Measurements from ENCODE around the gene PCYOX1L. TPM values are rescaled to one million over a fixed set of nuclear protein-coding genes. Genes with fewer than 3 reads are reported as not detected.

The PCYOX1L gene
- total and polyA plus RNA-seq, 9 of the 15 experiments (the other 6 are each of a cell fraction or from before 2014, with no cell fraction given): 2.3 to 17.9 (median 6.0) TPM

- ChIA-PET POLR2A (interaction anchor here (1.1 kb wide), 2 partner anchors 9 to 14 kb away, joined by 3 to 4 read pairs; no protein-coding TSS in a partner anchor), CTCF (ENCODE audit: low intra/inter-chr PET ratio) (interaction anchor here (0.6 to 2.5 kb wide), 7 partner anchors 9 to 471 kb away, joined by 3 to 20 read pairs (median 4); no protein-coding TSS in a partner anchor)
- H3K9me1 ChIP-seq (ENCODE audit: control insufficient read depth, insufficient read depth, low read length): no peaks in the 10 kb centered on the region
- intact Hi-C loops (cut with micrococcal nuclease) (loop anchor here (1.0 to 5.0 kb wide), 3 partner anchors 52 to 235 kb away; no protein-coding TSS in a partner anchor), in situ Hi-C loops (cut with MboI) (no loop called here)
- FAIRE-seq: peak; percentile 80
- no peak overlapping the region for H3K27ac ChIP-seq (ENCODE audit: extremely low read depth, low read depth, low read length)
- H3K9me3 ChIP-seq (replicated peaks; ENCODE audit: control insufficient read depth, insufficient read depth, low read depth, low read length): no peaks in the 10 kb centered on the region
- no peak overlapping the region for H3K4me3 ChIP-seq
- ATAC-seq: peak; percentile 97
- peaks cover 3 to 25% of the 10 kb centered on the region in 2 experiments; a peak in 3 of 5 replicates for H3K4me1 ChIP-seq (replicated peaks in 1 of 2; ENCODE audit: control insufficient read depth in 2 of 2, insufficient read depth in 2 of 2, low read length in 2 of 2)
- 38% methylated on average over 16 of the region's 16 CpGs for WGBS (ENCODE audit: insufficient coverage, low coverage, missing lambda C conversion rate)
- H3K9ac ChIP-seq (ENCODE audit: insufficient read depth in 1 of 2, low read depth in 2 of 2, low read length in 2 of 2): peak overlapping the region in 1 of 2 experiments; percentile 70; a peak in 1 of 4 replicates
- peak overlapping the region; percentile 78; the same call in 1 of the 2 replicates for H2AFZ ChIP-seq (ENCODE audit: low read depth, low read length)
- no peak overlapping the region for H3K4me2 ChIP-seq (ENCODE audit: insufficient read depth, low read length)
- no peaks in the 10 kb centered on the region for H3K36me3 ChIP-seq (ENCODE audit: control insufficient read depth, insufficient read depth, low read length)
- H3K79me2 ChIP-seq (ENCODE audit: control insufficient read depth, insufficient read depth, low read length): no peaks in the 10 kb centered on the region
- DNase-seq (ENCODE audit: extremely low read depth in 1 of 4, low spot score in 3 of 4): peak; percentile 81 to 85 (median 84)
- H4K20me1 ChIP-seq (replicated peaks; ENCODE audit: control insufficient read depth, insufficient read depth, low read length): no peaks in the 10 kb centered on the region
- BruUV-seq (replicated peaks): no TSS peak
- H3K27me3 ChIP-seq (ENCODE audit: control insufficient read depth in 2 of 2, insufficient read depth in 2 of 2, low read length in 2 of 2): no peaks in the 10 kb centered on the region
- TF ChIP-seq RAD21 (CRISPR knock-in tag; conservative IDR thresholded peaks at IDR 0.05 in 1 of 2, IDR thresholded peaks at IDR 0.05 in 1 of 2) (peak; percentile 88 to 95), HDAC8 (tag; IDR thresholded peaks at IDR 0.05) (no peak), ZNF12 (CRISPR knock-in tag; IDR thresholded peaks at IDR 0.05) (0 out of 2 replicates have a peak, but pooled peaks have one; percentile 56), PYGO2 (tag; IDR thresholded peaks at IDR 0.05) (no peak), ZBTB7A (IDR thresholded peaks at IDR 0.05; ENCODE audit: borderline replicate concordance, control insufficient read depth, low read depth, low read length) (peak; percentile 44; the same call in 1 of the 2 replicates), RB1 (IDR thresholded peaks at IDR 0.05; ENCODE audit: low read depth) (peak; percentile 58; the same call in 1 of the 2 replicates), ZNF134 (CRISPR knock-in tag; conservative IDR thresholded peaks at IDR 0.05) (no peak), FOXP4 (CRISPR knock-in tag; IDR thresholded peaks at IDR 0.05; ENCODE audit: borderline replicate concordance) (0 out of 2 replicates have a peak, but pooled peaks have one; percentile 10), CTCF (IDR thresholded peaks at IDR 0.05 in 2 of 3, conservative IDR thresholded peaks at IDR 0.05 in 1 of 3; ENCODE audit: insufficient read depth in 2 of 3, low read depth in 1 of 3, low read length in 3 of 3) (peak; percentile 91 to 95 (median 92)), TCF3 (CRISPR knock-in tag; IDR thresholded peaks at IDR 0.05) (0 out of 2 replicates have a peak, but pooled peaks have one; percentile 15), NFIC (IDR thresholded peaks at IDR 0.05) (peak; percentile 27; the same call in 1 of the 2 replicates), TEAD4 (IDR thresholded peaks at IDR 0.05; ENCODE audit: low read length) (0 out of 2 replicates have a peak, but pooled peaks have one; percentile 15), TEAD4 (CRISPR knock-in tag; IDR thresholded peaks at IDR 0.05; ENCODE audit: borderline replicate concordance) (no peak), TEAD1 (CRISPR knock-in tag; IDR thresholded peaks at IDR 0.05) (0 out of 4 replicates have a peak, but pooled peaks of 1 of the 2 experiments have one; percentile 24), TFAP4 (CRISPR knock-in tag; IDR thresholded peaks at IDR 0.05; ENCODE audit: borderline replicate concordance) (peak; percentile 42; the same call in 1 of the 2 replicates), SRF (CRISPR knock-in tag; IDR thresholded peaks at IDR 0.05) (no peak)
Observed at GRCh38 chr5:149381986-149382338, 24.1 kb downstream of the PCYOX1L start.

All from K562 (cell line).